Fibroblast of lung (primary cell): ENCODE measurements around the gene DCAF6.

Experiments used
- CTCF ChIP-seq, 2 donors: IDR thresholded peaks in 1 of 2; conservative IDR thresholded peaks in 1 of 2; 1 replicate in 1 of 2; 2 replicates in 1 of 2; pipeline ENCODE4 v1.5.1; 2011 to 2012; ENCODE audit warnings: low read length in 2 of 2, control low read depth in 1 of 2, inconsistent platforms in 1 of 2, low read depth in 1 of 2, mild to moderate bottlenecking in 1 of 2
- EZH2 ChIP-seq: IDR thresholded peaks from 2 replicates; pipeline ENCODE4 v1.5.1; 2012; ENCODE audit warnings: low read length, control low read depth, mild to moderate bottlenecking; ENCODE audit errors: missing control alignments

- TF ChIP-seq CTCF (conservative IDR thresholded peaks at IDR 0.05 in 1 of 2, IDR thresholded peaks at IDR 0.05 in 1 of 2; ENCODE audit: low read depth in 1 of 2, low read length in 2 of 2) (no peak), EZH2 (no peak)
Measured at GRCh38 chr1:167995038-167995437, 58.6 kb downstream of the DCAF6 start.
